Effector memory CD4-positive, alpha-beta T cell (primary cell): Measurements from ENCODE around the gene DNAL1.
A peak's percentile ranks its signal among the peaks of the same experiment; 100 is the strongest.

ENCODE experiments used
- DNase-seq, 3 donors: peaks; one replicate each; pipeline ENCODE4 v3.0.0-alpha.2; 2020
- H3K27ac ChIP-seq: 2 replicates; pipeline ENCODE4 v1.7.0; 2013; ENCODE audit warnings: mild to moderate bottlenecking, low read length, moderate library complexity; ENCODE audit not compliant: insufficient read depth, poor library complexity, severe bottlenecking
- H3K27me3 ChIP-seq: replicated peaks from 2 replicates; pipeline ENCODE4 v1.7.0; 2013; ENCODE audit warnings: mild to moderate bottlenecking, low read length; ENCODE audit not compliant: insufficient read depth, control insufficient read depth, poor library complexity, severe bottlenecking
- H3K36me3 ChIP-seq: 2 replicates; pipeline ENCODE4 v1.7.0; 2013; ENCODE audit warnings: mild to moderate bottlenecking, low read length, moderate library complexity; ENCODE audit not compliant: control insufficient read depth, insufficient read depth
- H3K4me1 ChIP-seq: 2 replicates; pipeline ENCODE4 v1.7.0; 2013; ENCODE audit warnings: low read length, mild to moderate bottlenecking; ENCODE audit not compliant: control insufficient read depth, insufficient read depth, poor library complexity, severe bottlenecking
- H3K4me3 ChIP-seq: 2 replicates; pipeline ENCODE4 v1.7.0; 2013; ENCODE audit warnings: low read length, low read depth, mild to moderate bottlenecking; ENCODE audit not compliant: insufficient read depth, poor library complexity, severe bottlenecking
- H3K9me3 ChIP-seq: 2 replicates; pipeline ENCODE4 v1.7.0; 2013; ENCODE audit warnings: mild to moderate bottlenecking, low read length, moderate library complexity; ENCODE audit not compliant: control insufficient read depth

DNAL1 gene

DNA sequence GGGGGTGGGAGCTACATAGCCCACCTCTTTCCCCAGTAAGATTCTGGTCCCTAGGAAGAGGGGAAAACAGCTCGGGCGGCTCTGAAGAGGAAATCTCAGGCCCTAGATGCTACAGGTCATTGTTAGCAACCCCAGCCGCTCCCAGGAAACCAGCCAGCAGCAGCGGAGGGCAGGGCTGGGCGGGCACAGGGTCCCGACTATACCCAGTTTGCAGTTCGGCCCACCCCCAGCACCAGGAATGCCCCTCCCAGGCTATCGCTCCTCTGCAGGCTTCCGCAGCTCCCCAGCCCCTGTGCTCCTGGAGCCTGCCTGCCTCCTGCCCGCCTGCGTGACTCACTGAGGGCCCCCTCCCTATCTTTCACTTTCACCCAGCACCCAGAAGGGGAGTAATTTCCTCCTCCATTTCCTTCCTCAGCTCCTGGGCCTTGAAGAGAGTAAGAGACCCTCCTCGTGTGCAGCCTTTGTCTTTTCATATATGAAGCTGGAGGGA lies 96.6 kb downstream of the DNAL1 start:
- peak; percentile 55 to 64 (median 57) for DNase-seq
- H3K9me3 ChIP-seq, result no peaks in the 10 kb centered on the region
- no peaks in the 10 kb centered on the region for H3K27me3 ChIP-seq
- H3K27ac ChIP-seq, result peak overlapping the region; percentile 80
- peaks cover 26% of the 10 kb centered on the region for H3K36me3 ChIP-seq
- H3K4me1 ChIP-seq, result peaks cover 67% of the 10 kb centered on the region
- peak overlapping the region; percentile 41 for H3K4me3 ChIP-seq

GRCh38 chr14:73741876-73742519 lies 97.2 kb downstream of the DNAL1 start:
- H3K4me3 ChIP-seq, result peak overlapping the region; percentile 41
- no peaks in the 10 kb centered on the region for H3K27me3 ChIP-seq
- peaks cover 72% of the 10 kb centered on the region for H3K4me1 ChIP-seq
- DNase-seq, result no peak
- peak overlapping the region; percentile 80 for H3K27ac ChIP-seq
- peaks cover 21% of the 10 kb centered on the region for H3K36me3 ChIP-seq
- no peaks in the 10 kb centered on the region for H3K9me3 ChIP-seq

- no peaks in the 10 kb centered on the region for H3K9me3 ChIP-seq
- peak overlapping the region; percentile 42 for H3K4me3 ChIP-seq
- H3K36me3 ChIP-seq, result peaks cover 17% of the 10 kb centered on the region
- no peak for DNase-seq
- H3K27me3 ChIP-seq, result no peaks in the 10 kb centered on the region
- peak overlapping the region; percentile 80 for H3K27ac ChIP-seq
- peaks cover 77% of the 10 kb centered on the region for H3K4me1 ChIP-seq
These were observed 97.9 kb downstream of the DNAL1 start for GRCh38 chr14:73742520-73743238.

GRCh38 chr14:73743431-73743931 lies 98.7 kb downstream of the DNAL1 start:
- H3K9me3 ChIP-seq, result no peaks in the 10 kb centered on the region
- peaks cover 12% of the 10 kb centered on the region for H3K36me3 ChIP-seq
- peaks cover 80% of the 10 kb centered on the region for H3K4me1 ChIP-seq
- no peaks in the 10 kb centered on the region for H3K27me3 ChIP-seq
- peak; percentile 40 to 56 (median 45) for DNase-seq
- H3K27ac ChIP-seq, result peak overlapping the region; percentile 80
- H3K4me3 ChIP-seq, result peak overlapping the region; percentile 42

DNA sequence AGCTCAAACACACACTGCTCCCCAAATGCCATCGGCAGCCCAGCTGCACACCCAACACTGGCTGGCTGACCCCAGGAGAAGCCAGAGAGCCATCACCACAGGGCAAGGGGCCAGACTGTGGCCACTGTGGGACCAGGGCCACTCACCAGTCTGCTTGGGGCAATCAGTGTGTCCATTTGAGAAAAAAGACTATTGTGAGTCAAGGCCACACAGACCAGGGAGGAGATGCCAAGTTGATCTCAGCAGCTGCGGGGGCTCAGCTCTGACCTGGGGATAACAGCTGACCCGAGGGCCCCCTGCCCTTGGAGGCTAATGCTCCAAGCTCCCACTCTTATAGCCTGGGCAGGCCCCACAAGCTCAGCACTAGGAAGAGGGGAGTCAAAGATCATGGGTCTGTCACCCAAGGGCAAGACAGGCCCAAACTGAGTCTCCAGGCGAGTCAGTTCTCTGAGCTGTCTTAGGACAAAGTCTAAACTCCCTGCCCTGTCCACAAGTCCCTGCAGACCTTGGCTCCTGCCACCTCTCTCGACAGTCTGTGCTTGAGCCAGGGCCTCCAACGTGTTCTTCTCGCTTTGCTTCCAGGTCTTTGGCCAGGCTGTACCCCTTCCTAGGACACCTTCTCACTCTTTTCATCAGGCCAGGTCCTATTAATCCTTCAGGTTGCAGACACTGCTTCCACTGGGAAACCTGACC lies 99.5 kb downstream of the DNAL1 start:
- peaks cover 86% of the 10 kb centered on the region for H3K4me1 ChIP-seq
- H3K36me3 ChIP-seq, result peaks cover 3% of the 10 kb centered on the region
- H3K9me3 ChIP-seq, result no peaks in the 10 kb centered on the region
- H3K27ac ChIP-seq, result peak overlapping the region; percentile 80
- H3K27me3 ChIP-seq, result no peaks in the 10 kb centered on the region
- DNase-seq, result no peak
- peak overlapping the region; percentile 42 for H3K4me3 ChIP-seq

DNA sequence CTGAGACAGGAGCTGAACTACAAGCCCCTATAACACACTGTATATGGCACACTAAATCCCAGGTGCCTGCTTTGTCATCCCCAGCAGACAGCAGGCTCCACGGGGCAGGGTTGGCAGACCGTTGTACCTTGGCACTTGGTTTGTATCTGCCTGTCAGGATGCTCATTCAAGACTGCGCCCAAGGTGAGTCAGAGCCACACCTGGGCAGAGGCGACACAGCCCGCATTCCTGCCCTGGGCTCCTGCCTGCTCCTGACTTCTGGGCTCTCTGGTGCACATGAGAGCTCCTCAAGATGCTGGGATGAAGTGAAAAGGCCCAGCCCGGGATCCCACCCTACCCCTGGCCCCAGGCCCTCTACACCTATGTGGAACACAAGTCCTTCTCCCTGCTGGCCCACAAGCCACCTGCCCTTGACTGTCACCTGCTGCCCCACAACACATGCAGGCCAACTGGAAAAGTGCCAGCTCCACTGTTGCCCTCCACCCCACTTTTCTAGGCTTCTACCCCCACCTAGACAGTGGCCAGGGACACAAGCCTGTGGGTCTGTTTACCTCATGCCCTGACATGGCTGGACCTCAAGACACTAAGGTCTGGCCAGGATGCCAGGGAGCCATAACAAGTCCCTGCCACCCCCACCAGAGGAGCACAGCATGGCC lies 100.2 kb downstream of the DNAL1 start:
- H3K27ac ChIP-seq, result peak overlapping the region; percentile 80
- H3K27me3 ChIP-seq, result no peaks in the 10 kb centered on the region
- DNase-seq, result no peak
- no peaks in the 10 kb centered on the region for H3K36me3 ChIP-seq
- H3K9me3 ChIP-seq, result no peaks in the 10 kb centered on the region
- peaks cover 88% of the 10 kb centered on the region for H3K4me1 ChIP-seq
- no peak overlapping the region for H3K4me3 ChIP-seq

- H3K4me3 ChIP-seq, result no peak overlapping the region
- DNase-seq, result no peak
- H3K9me3 ChIP-seq, result no peaks in the 10 kb centered on the region
- peaks cover 88% of the 10 kb centered on the region for H3K4me1 ChIP-seq
- no peaks in the 10 kb centered on the region for H3K36me3 ChIP-seq
- peak overlapping the region; percentile 80 for H3K27ac ChIP-seq
- no peaks in the 10 kb centered on the region for H3K27me3 ChIP-seq
These were observed 101.1 kb downstream of the DNAL1 start for GRCh38 chr14:73745571-73746519.

DNA sequence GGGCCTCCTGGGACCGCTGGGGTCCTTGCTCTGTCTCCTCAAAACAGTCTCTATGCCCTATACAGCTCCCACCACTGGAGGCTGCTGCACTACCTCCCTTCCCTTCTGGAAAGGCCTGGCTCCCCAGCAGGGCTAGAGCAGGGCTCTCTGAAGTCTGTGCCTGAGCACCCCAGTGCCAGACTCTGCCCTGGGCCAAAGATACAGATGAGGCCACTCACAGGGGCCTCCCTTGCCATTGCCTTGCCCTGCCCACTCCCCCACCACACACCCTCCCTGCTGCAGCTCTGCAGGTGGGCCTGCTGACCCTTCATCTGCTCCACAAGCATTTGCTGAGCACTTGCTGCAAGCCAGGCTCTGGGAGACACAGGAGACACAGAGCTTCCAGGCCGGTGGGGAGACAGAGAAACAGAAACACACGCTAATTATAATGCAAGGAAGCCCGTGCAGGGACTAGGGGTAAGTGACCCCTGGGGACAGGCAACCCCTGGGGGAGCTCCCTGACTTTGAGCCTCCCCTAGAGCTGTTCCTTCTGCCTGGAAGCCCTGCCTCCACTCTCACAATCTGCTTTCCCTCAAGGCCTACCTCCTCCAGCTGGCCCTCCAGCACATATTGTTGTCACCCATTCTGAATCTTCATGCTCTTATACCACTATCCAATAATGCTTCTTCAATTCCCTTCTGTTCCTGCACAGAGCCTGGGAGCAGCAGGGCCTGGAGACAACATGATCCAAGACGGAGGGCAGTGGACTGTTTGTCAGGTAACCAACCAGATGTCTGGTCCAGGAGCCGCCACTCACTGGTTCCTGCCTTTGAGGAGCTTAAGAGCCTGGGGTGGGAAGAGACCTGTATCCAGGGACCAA lies 102.0 kb downstream of the DNAL1 start:
- Histone ChIP-seq H3K9me3 (no peaks in the 10 kb centered on the region), H3K27me3 (no peaks in the 10 kb centered on the region), H3K4me1 (peaks cover 88% of the 10 kb centered on the region), H3K36me3 (no peaks in the 10 kb centered on the region), H3K4me3 (no peak overlapping the region), H3K27ac (peak overlapping the region; percentile 33)
- DNase-seq, result no peak
